Stomach (tissue), 9 donors: Measurements from ENCODE around the gene TSTD2. TPM values are rescaled to one million over a fixed set of nuclear protein-coding genes. Genes with fewer than 3 reads are reported as not detected.

Source experiments
- DNase-seq, 2 donors: peaks; one replicate each; pipeline versions ENCODE4 v3.0.0 to v3.0.0-alpha.2; 2013 to 2019
- H3K27ac ChIP-seq, 5 donors: fragments of 200-600 bp in 4 of 5; sonication (generic) in 4 of 5; one replicate each; pipeline ENCODE4 v1.5.1; 2013 to 2019; ENCODE audit warnings: mild to moderate bottlenecking in 1 of 5, moderate library complexity in 1 of 5
- H3K27me3 ChIP-seq, 3 donors: fragments of 200-600 bp; sonication (generic); one replicate each; pipeline ENCODE4 v1.5.1; 2017 to 2019; ENCODE audit warnings: mixed run types in 1 of 3
- H3K36me3 ChIP-seq, 4 donors: fragments of 200-600 bp; sonication (generic); 1 replicate in 3 of 4; 2 replicates in 1 of 4; pipeline ENCODE4 v1.5.1; 2016 to 2019
- H3K4me1 ChIP-seq, 4 donors: fragments of 200-600 bp; sonication (generic); one replicate each; pipeline ENCODE4 v1.5.1; 2016 to 2019
- H3K4me3 ChIP-seq, 4 donors: fragments of 200-600 bp; sonication (generic) in 3 of 4; one replicate each; pipeline ENCODE4 v1.5.1; 2016 to 2019; ENCODE audit warnings: mild to moderate bottlenecking in 1 of 4
- H3K9me3 ChIP-seq, 4 donors: fragments of 200-600 bp; sonication (generic); one replicate each; pipeline ENCODE4 v1.5.1; 2016 to 2019
- CTCF ChIP-seq, 7 experiments: fragments of 450-650 bp in 4 of 7; fragments of 200-600 bp in 3 of 7; sonication (generic) in 3 of 7; IDR thresholded peaks; one replicate each; pipeline ENCODE4 v1.5.1; 2016 to 2019; ENCODE audit warnings: antibody characterized with exemption in 7 of 7, control low read depth in 2 of 7, mild to moderate bottlenecking in 1 of 7
- EP300 ChIP-seq: sonication (generic); formaldehyde crosslinking; IDR thresholded peaks from one replicate; pipeline ENCODE4 v1.6.1; 2017; ENCODE audit warnings: antibody characterized with exemption
- POLR2A ChIP-seq, 4 donors: fragments of 450-650 bp; IDR thresholded peaks; one replicate each; pipeline ENCODE4 v1.6.1; 2016; ENCODE audit warnings: antibody characterized with exemption in 4 of 4, control low read depth in 2 of 4, mild to moderate bottlenecking in 1 of 4, moderate library complexity in 1 of 4
- POLR2AphosphoS5 ChIP-seq, 3 donors: sonication (generic); formaldehyde crosslinking; IDR thresholded peaks; one replicate each; pipeline ENCODE4 v1.6.1; 2016; ENCODE audit warnings: antibody characterized with exemption in 3 of 3
- WGBS, 5 donors: extraction: QIAGEN DNeasy Blood & Tissue Kit in 3 of 5; methylation state at CpG; one replicate each; pipeline versions ENCODE4 v1.1.5 to v1.1.7; 2013 to 2018; 5-methylcytosine and 5-hydroxymethylcytosine counted together
- intact Hi-C: fragments of 100-400 bp; cut with DNase I; formaldehyde crosslinking; loops from one replicate; pipeline ENCODE4 v1.15.1; 2023; ENCODE audit warnings: low total_unique reads
- polyA plus RNA-seq, 3 donors: library from polyadenylated mRNA; stranded (reverse); fragments of 200-250 nt; gene quantifications; one replicate each; pipeline ENCODE4 v1.2.3, GENCODE V29; 2013
- total RNA-seq, 5 donors: library from RNA; depleted of rRNA; stranded (reverse); fragments of >200 nt; gene quantifications; one replicate each; pipeline versions ENCODE4 v1.1.0 to v1.2.3, GENCODE V29; 2014 to 2016
- donor health status: healthy with polysubstance abuse.
- donor health status: Bipolar disorder and iron deficiency.
- donor health status: healthy.

Gene TSTD2
- total and polyA plus RNA-seq, 8 donors = 2.3 to 29.9 (median 12.3) TPM

DNA sequence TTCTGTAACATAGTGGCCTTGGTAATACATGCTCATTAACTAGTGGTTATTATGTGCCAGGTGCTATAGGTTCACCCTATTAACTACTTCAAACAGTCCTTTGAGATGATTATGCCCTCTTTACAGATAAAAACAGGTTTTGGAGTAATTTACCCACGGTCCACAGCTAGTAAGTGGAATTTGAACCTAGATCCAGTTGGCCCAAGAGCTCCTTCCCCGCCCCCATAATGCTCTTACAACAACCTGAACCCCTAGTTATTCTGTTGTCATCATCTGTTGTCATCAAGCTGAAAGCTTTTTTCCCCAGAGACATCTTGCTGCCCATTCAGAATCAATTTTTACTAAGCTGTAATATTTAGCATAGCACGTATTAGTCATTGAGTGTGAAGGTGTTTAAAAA lies 40.8 kb upstream of the TSTD2 start:
- Histone ChIP-seq H3K36me3 (peaks cover 61 to 100% (median 99%) of the 10 kb centered on the region in 4 donors), H3K27me3 (no peaks in the 10 kb centered on the region), H3K9me3 (no peaks in the 10 kb centered on the region), H3K27ac (no peak overlapping the region), H3K4me1 (peaks cover 0 to 17% (median 2%) of the 10 kb centered on the region in 4 donors), H3K4me3 (no peak overlapping the region)
- TF ChIP-seq POLR2A (IDR thresholded peaks at IDR 0.05) (no peak), EP300 (no peak), POLR2AphosphoS5 (IDR thresholded peaks at IDR 0.05) (no peak), CTCF (IDR thresholded peaks at IDR 0.05) (no peak)
- intact Hi-C loops = no loop called here
- no peak for DNase-seq
- 56 to 85% (median 82%) methylated on average over 3 of the region's 3 CpGs for WGBS, 5 donors

GRCh38 chr9:97672403-97672802 lies 39.2 kb upstream of the TSTD2 start:
- H3K27ac ChIP-seq = no peak overlapping the region
- no peak for TF ChIP-seq CTCF (IDR thresholded peaks at IDR 0.05)
- TF ChIP-seq POLR2AphosphoS5 (IDR thresholded peaks at IDR 0.05) = no peak
- no peaks in the 10 kb centered on the region for H3K27me3 ChIP-seq
- no peaks in the 10 kb centered on the region for H3K9me3 ChIP-seq
- peaks cover 68 to 100% (median 99%) of the 10 kb centered on the region in 4 donors for H3K36me3 ChIP-seq
- intact Hi-C loops = no loop called here
- 85 to 89% (median 86%) methylated on average over 3 of the region's 3 CpGs for WGBS, 5 donors
- H3K4me3 ChIP-seq = no peak overlapping the region
- peaks cover 0 to 17% (median 2%) of the 10 kb centered on the region in 4 donors for H3K4me1 ChIP-seq
- no peak for DNase-seq

DNA sequence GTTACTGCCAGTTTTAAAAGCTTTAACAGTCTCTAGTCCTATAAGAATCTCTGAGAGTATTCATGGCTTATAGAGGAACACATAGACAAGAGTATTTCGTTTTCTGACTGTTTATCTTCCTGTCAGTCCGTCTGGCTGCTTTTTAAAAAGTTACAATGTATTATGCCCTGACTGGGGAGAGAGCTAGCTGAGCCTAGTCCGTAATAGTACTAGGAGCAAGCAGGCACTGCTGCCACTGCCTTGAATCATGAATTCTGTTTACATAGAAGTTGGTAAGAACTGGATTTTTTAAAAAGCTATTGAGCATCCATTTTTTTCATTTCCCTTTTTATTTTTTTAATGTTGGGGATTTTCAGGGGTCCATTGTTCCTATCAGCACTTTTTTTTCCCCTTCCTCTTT lies 37.4 kb upstream of the TSTD2 start:
- intact Hi-C loops = no loop called here
- Histone ChIP-seq H3K36me3 (peaks cover 80 to 100% (median 100%) of the 10 kb centered on the region in 4 donors), H3K4me1 (peaks cover 0 to 6% (median 2%) of the 10 kb centered on the region in 4 donors), H3K9me3 (no peaks in the 10 kb centered on the region), H3K27me3 (no peaks in the 10 kb centered on the region), H3K4me3 (no peak overlapping the region), H3K27ac (no peak overlapping the region)
- no peak for DNase-seq
- TF ChIP-seq POLR2A (IDR thresholded peaks at IDR 0.05) (no peak), CTCF (IDR thresholded peaks at IDR 0.05) (no peak), POLR2AphosphoS5 (IDR thresholded peaks at IDR 0.05) (no peak), EP300 (no peak)
- WGBS, 5 donors = 29 to 75% (median 68%) methylated on average over 3 of the region's 3 CpGs

- peaks cover 0 to 6% (median 0%) of the 10 kb centered on the region in 4 donors for H3K4me1 ChIP-seq
- H3K4me3 ChIP-seq = no peak overlapping the region
- no peaks in the 10 kb centered on the region for H3K9me3 ChIP-seq
- WGBS, 5 donors = 63 to 97% (median 95%) methylated on average over 3 of the region's 3 CpGs
- H3K27me3 ChIP-seq = no peaks in the 10 kb centered on the region
- no peak for DNase-seq
- peaks cover 85 to 100% (median 100%) of the 10 kb centered on the region in 4 donors for H3K36me3 ChIP-seq
- intact Hi-C loops = no loop called here
- TF ChIP-seq POLR2A (IDR thresholded peaks at IDR 0.05) (no peak), EP300 (no peak), CTCF (IDR thresholded peaks at IDR 0.05) (no peak), POLR2AphosphoS5 (IDR thresholded peaks at IDR 0.05) (no peak)
- no peak overlapping the region for H3K27ac ChIP-seq
These were observed 35.3 kb upstream of the TSTD2 start for GRCh38 chr9:97668485-97668884.
